H9 (cell line): Measurements from ENCODE around the gene CKLF. TPM values are rescaled to one million over a fixed set of nuclear protein-coding genes. Genes with fewer than 3 reads are reported as not detected.

Experiments
- DNase-seq: peaks from one replicate; pipeline ENCODE4 v3.0.0-alpha.2; 2017
- H2AFZ ChIP-seq: one replicate; pipeline ENCODE4 v1.6.1; 2013; ENCODE audit warnings: mild to moderate bottlenecking, low read length, control low read depth, moderate library complexity
- H2AK5ac ChIP-seq: 2 replicates; pipeline ENCODE4 v1.6.1; 2013; ENCODE audit warnings: low read length, control low read depth, mixed read lengths; ENCODE audit not compliant: insufficient read length
- H2BK120ac ChIP-seq: one replicate; pipeline ENCODE4 v1.6.1; 2013; ENCODE audit warnings: low read depth, mild to moderate bottlenecking, low read length, control low read depth, inconsistent platforms; ENCODE audit not compliant: poor library complexity, severe bottlenecking
- H2BK12ac ChIP-seq: 2 replicates; pipeline ENCODE4 v1.6.1; 2013; ENCODE audit warnings: low read length, control low read depth, mixed read lengths, low read depth; ENCODE audit not compliant: insufficient read length
- H2BK15ac ChIP-seq: 2 replicates; pipeline ENCODE4 v1.6.1; 2013; ENCODE audit warnings: low read depth, low read length, control low read depth
- H2BK20ac ChIP-seq: one replicate; pipeline ENCODE4 v1.6.1; 2013; ENCODE audit warnings: low read depth, mild to moderate bottlenecking, low read length, control low read depth, inconsistent platforms; ENCODE audit not compliant: poor library complexity, severe bottlenecking
- H2BK5ac ChIP-seq: 2 replicates; pipeline ENCODE4 v1.6.1; 2013; ENCODE audit warnings: low read length, control low read depth, mixed read lengths; ENCODE audit not compliant: insufficient read length
- H3K14ac ChIP-seq: 2 replicates; pipeline ENCODE4 v1.6.1; 2013; ENCODE audit warnings: low read length, control low read depth; ENCODE audit not compliant: insufficient read depth
- H3K18ac ChIP-seq: 2 replicates; pipeline ENCODE4 v1.6.1; 2013; ENCODE audit warnings: low read depth, mild to moderate bottlenecking, mixed read lengths, low read length, control low read depth; ENCODE audit not compliant: insufficient read length
- H3K23ac ChIP-seq: 2 replicates; pipeline ENCODE4 v1.6.1; 2013; ENCODE audit warnings: low read length, control low read depth, mixed read lengths, low read depth; ENCODE audit not compliant: insufficient read length
- H3K23me2 ChIP-seq: 2 replicates; pipeline ENCODE4 v1.6.1; 2013; ENCODE audit warnings: low read depth, mild to moderate bottlenecking, mixed read lengths, low read length, control low read depth; ENCODE audit not compliant: insufficient read length, poor library complexity, severe bottlenecking
- H3K27ac ChIP-seq: 2 replicates; pipeline ENCODE4 v1.5.1; 2013; ENCODE audit warnings: low read length, control low read depth, mixed read lengths, low read depth; ENCODE audit not compliant: insufficient read length
- H3K27me3 ChIP-seq: 2 replicates; pipeline ENCODE4 v1.6.1; 2013; ENCODE audit warnings: low read length, control low read depth, inconsistent platforms; ENCODE audit not compliant: insufficient read depth
- H3K4ac ChIP-seq: 2 replicates; pipeline ENCODE4 v1.6.1; 2013; ENCODE audit warnings: low read depth, mild to moderate bottlenecking, control low read depth, inconsistent platforms, low read length, moderate library complexity
- H3K4me1 ChIP-seq: 2 replicates; pipeline ENCODE4 v1.6.1; 2013; ENCODE audit warnings: low read length, control low read depth, inconsistent platforms; ENCODE audit not compliant: insufficient read depth
- H3K4me2 ChIP-seq: 2 replicates; pipeline ENCODE4 v1.6.1; 2013; ENCODE audit warnings: low read length, control low read depth, mixed read lengths; ENCODE audit not compliant: insufficient read length, insufficient read depth
- H3K56ac ChIP-seq: 2 replicates; pipeline ENCODE4 v1.6.1; 2013; ENCODE audit warnings: low read depth, mild to moderate bottlenecking, mixed read lengths, low read length, control low read depth; ENCODE audit not compliant: insufficient read length
- H3K79me1 ChIP-seq: 2 replicates; pipeline ENCODE4 v1.6.1; 2013; ENCODE audit warnings: low read depth, mild to moderate bottlenecking, moderate library complexity, low read length, control low read depth, inconsistent platforms; ENCODE audit not compliant: insufficient read depth, poor library complexity, severe bottlenecking
- H3K79me2 ChIP-seq: 2 replicates; pipeline ENCODE4 v1.6.1; 2013; ENCODE audit warnings: low read length, control low read depth, inconsistent platforms; ENCODE audit not compliant: insufficient read depth
- H3K9ac ChIP-seq: 2 replicates; pipeline ENCODE4 v1.6.1; 2013; ENCODE audit warnings: low read length, control low read depth, mixed read lengths; ENCODE audit not compliant: insufficient read length; ENCODE audit errors: extremely low read depth
- H3K9me3 ChIP-seq: one replicate; pipeline ENCODE4 v1.6.1; 2013; ENCODE audit warnings: low read depth, low read length, inconsistent platforms; ENCODE audit not compliant: control insufficient read depth
- H3T11ph ChIP-seq: one replicate; pipeline ENCODE4 v1.6.1; 2013; ENCODE audit warnings: mild to moderate bottlenecking, low read length, control low read depth, inconsistent platforms
- H4K20me1 ChIP-seq: one replicate; pipeline ENCODE4 v1.6.1; 2013; ENCODE audit not compliant: control insufficient read depth, insufficient read length, insufficient read depth
- H4K5ac ChIP-seq: 2 replicates; pipeline ENCODE4 v1.6.1; 2013; ENCODE audit warnings: low read depth, mild to moderate bottlenecking, mixed read lengths, low read length, control low read depth; ENCODE audit not compliant: insufficient read length
- H4K8ac ChIP-seq: replicated peaks from 2 replicates; pipeline ENCODE4 v1.6.1; 2013; ENCODE audit warnings: low read length, control low read depth, mixed read lengths, low read depth; ENCODE audit not compliant: insufficient read length
- H4K91ac ChIP-seq: 2 replicates; pipeline ENCODE4 v1.6.1; 2013; ENCODE audit warnings: low read depth, mild to moderate bottlenecking, moderate library complexity, mixed read lengths, low read length, control low read depth; ENCODE audit not compliant: insufficient read length
- H3K27ac Mint-ChIP-seq, 3 experiments: 2 replicates in 2 of 3; 3 replicates in 1 of 3; pipeline ENCODE4 v1.8.0; 2020 to 2021; ENCODE audit warnings: mixed read lengths in 3 of 3, mild to moderate bottlenecking in 1 of 3, moderate library complexity in 1 of 3
- H3K27me3 Mint-ChIP-seq: 2 replicates; pipeline ENCODE4 v1.8.0; 2021; ENCODE audit warnings: low read depth, mild to moderate bottlenecking, moderate library complexity, mixed read lengths
- H3K36me3 Mint-ChIP-seq, 3 experiments: 2 replicates in 2 of 3; 3 replicates in 1 of 3; pipeline ENCODE4 v1.8.0; 2020 to 2021; ENCODE audit warnings: low read depth in 3 of 3, mixed read lengths in 3 of 3; ENCODE audit not compliant: insufficient read depth in 1 of 3
- H3K4me1 Mint-ChIP-seq, 2 experiments: 2 replicates each; pipeline ENCODE4 v1.8.0; 2020; ENCODE audit warnings: mixed read lengths in 2 of 2
- H3K4me3 Mint-ChIP-seq, 2 experiments: 2 replicates in 1 of 2; 3 replicates in 1 of 2; pipeline ENCODE4 v1.8.0; 2020 to 2021; ENCODE audit warnings: mild to moderate bottlenecking in 2 of 2, mixed read lengths in 2 of 2, moderate library complexity in 1 of 2
- H3K9me3 Mint-ChIP-seq, 2 experiments: 2 replicates in 1 of 2; 3 replicates in 1 of 2; pipeline ENCODE4 v1.8.0; 2020; ENCODE audit warnings: mild to moderate bottlenecking in 2 of 2, mixed read lengths in 2 of 2, moderate library complexity in 1 of 2
- WGBS: extraction: QIAGEN DNeasy Blood & Tissue Kit; methylation state at CpG from one replicate; pipeline ENCODE4 v1.1.7; 2013; ENCODE audit warnings: missing lambda C conversion rate, low lambda C conversion rate, mixed read lengths; ENCODE audit not compliant: insufficient read length; ENCODE audit errors: extremely low coverage; 5-methylcytosine and 5-hydroxymethylcytosine counted together
- total RNA-seq: library from RNA; stranded (reverse); gene quantifications from 2 replicates; pipeline ENCODE4 v1.2.1, GENCODE V29; 2021
- TF ChIP-seq, protein P1 (sequence below): fragments of 200-600 bp; sonication (generic); conservative IDR thresholded peaks from 3 replicates; pipeline ENCODE4 v1.8.0; 2021; ENCODE audit warnings: antibody characterized with exemption, mild to moderate bottlenecking

CKLF gene
- total RNA-seq, 1 experiment from 2014 or later = 23.1 TPM

DNA sequence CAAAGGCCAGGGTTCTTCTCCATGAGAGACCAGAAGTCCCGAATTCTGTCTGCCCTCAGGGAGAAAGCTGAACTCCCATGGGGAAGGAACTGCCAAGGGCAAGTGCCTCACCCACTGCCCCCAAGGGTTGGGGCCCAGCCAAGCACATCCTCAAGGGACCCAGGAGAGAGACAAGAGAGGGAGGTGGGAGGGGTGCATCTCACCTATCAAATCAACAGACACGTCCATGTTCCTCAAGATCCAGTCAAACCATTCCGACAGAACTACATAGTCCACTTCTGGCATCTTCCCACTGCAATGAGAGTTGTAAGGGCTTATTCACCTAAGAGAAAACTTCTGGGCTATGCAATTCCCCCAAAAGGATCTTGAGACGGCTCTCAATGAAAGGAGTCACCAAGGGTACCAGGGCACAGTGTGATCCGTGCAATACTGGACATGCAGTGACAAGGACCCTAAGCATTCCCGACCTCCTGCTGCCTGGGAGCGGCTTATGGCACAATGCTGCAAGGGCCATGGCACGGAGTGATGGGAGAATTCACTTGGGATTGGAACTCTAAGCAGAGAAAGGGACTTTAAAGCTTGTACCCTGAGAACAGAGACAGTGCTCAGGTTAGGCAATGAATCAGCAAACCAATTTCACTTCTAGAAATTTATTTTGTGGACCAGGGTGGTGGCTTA, 34.7 kb upstream of the CKLF start:
- H3K4me1 Mint-ChIP-seq = peaks cover 25 to 32% of the 10 kb centered on the region in 2 experiments
- H3K4me1 ChIP-seq = peaks cover 3% of the 10 kb centered on the region; the same call in 1 of the 2 replicates

More for the DNA sequence above, 34.7 kb upstream of the CKLF start:
- H3K56ac ChIP-seq = no peak overlapping the region
- H2BK20ac ChIP-seq = no peak overlapping the region
- no peak overlapping the region for H3T11ph ChIP-seq
- H3K9ac ChIP-seq = no peak overlapping the region
- TF ChIP-seq, protein P1, sequence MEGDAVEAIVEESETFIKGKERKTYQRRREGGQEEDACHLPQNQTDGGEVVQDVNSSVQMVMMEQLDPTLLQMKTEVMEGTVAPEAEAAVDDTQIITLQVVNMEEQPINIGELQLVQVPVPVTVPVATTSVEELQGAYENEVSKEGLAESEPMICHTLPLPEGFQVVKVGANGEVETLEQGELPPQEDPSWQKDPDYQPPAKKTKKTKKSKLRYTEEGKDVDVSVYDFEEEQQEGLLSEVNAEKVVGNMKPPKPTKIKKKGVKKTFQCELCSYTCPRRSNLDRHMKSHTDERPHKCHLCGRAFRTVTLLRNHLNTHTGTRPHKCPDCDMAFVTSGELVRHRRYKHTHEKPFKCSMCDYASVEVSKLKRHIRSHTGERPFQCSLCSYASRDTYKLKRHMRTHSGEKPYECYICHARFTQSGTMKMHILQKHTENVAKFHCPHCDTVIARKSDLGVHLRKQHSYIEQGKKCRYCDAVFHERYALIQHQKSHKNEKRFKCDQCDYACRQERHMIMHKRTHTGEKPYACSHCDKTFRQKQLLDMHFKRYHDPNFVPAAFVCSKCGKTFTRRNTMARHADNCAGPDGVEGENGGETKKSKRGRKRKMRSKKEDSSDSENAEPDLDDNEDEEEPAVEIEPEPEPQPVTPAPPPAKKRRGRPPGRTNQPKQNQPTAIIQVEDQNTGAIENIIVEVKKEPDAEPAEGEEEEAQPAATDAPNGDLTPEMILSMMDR = no peak
- H4K8ac ChIP-seq = no peak overlapping the region
- H2BK15ac ChIP-seq = no peak overlapping the region
- H4K20me1 ChIP-seq = no peaks in the 10 kb centered on the region
- peaks cover 9 to 17% (median 12%) of the 10 kb centered on the region in 3 experiments; a peak in 6 of 7 replicates for H3K36me3 Mint-ChIP-seq
- H3K4ac ChIP-seq = no peak overlapping the region
- no peak overlapping the region for H4K91ac ChIP-seq
- H3K79me2 ChIP-seq = no peaks in the 10 kb centered on the region
- no peak overlapping the region for H3K27ac ChIP-seq
- no peaks in the 10 kb centered on the region for H3K23me2 ChIP-seq
- H2BK5ac ChIP-seq = no peak overlapping the region
- no peaks in the 10 kb centered on the region for H3K79me1 ChIP-seq
- no peak for DNase-seq
- H3K14ac ChIP-seq = no peak overlapping the region
- peak overlapping the region; percentile 36 to 64 (median 59); a peak in 2 of 7 replicates for H3K27ac Mint-ChIP-seq
- no peak overlapping the region for H2AFZ ChIP-seq
- no peak overlapping the region for H2AK5ac ChIP-seq
- H3K23ac ChIP-seq = no peak overlapping the region
- no peak overlapping the region for H3K4me2 ChIP-seq
- no CpG with 5 or more reads among the region's 8 CpGs for WGBS
- no peak overlapping the region for H3K4me3 Mint-ChIP-seq
- H3K27me3 ChIP-seq = no peaks in the 10 kb centered on the region
- H2BK12ac ChIP-seq = no peak overlapping the region
- H2BK120ac ChIP-seq = no peak overlapping the region
- H3K18ac ChIP-seq = no peak overlapping the region
- H3K9me3 ChIP-seq = no peaks in the 10 kb centered on the region
- no peak overlapping the region for H4K5ac ChIP-seq
- H3K27me3 Mint-ChIP-seq = peaks cover 7% of the 10 kb centered on the region
- H3K9me3 Mint-ChIP-seq = peaks cover 2 to 3% of the 10 kb centered on the region in 2 experiments; a peak in 2 of 5 replicates
